OCI-LY7 (cell line): Measurements from ENCODE around the gene TTC13. TPM values are rescaled to one million over a fixed set of nuclear protein-coding genes. Genes with fewer than 3 reads are reported as not detected.

Source experiments
- BruUV-seq: library from RNA; stranded (reverse); fragments of 400-500 nt; replicated peaks from 2 replicates; lab custom pipeline; 2021; lab: Mats Ljungman, UMichigan
- CTCF ChIA-PET: fragments of 300-600 bp; sonication (Branson Sonifier 250); formaldehyde crosslinking; loops from one replicate; lab custom pipeline; 2022; ENCODE audit warnings: antibody characterized with exemption; ENCODE audit not compliant: unreplicated experiment; lab: Charles Lee
- POLR2A ChIA-PET: fragments of 300-600 bp; sonication (Branson Sonifier 250); formaldehyde crosslinking; loops from one replicate; lab custom pipeline; 2022; ENCODE audit warnings: antibody characterized with exemption; lab: Charles Lee
- DNase-seq: peaks from one replicate; pipeline ENCODE4 v3.0.0-alpha.2; 2015; ENCODE audit warnings: low spot score
- H2AFZ ChIP-seq: fragments of 200-600 bp; sonication (generic), shearing (Covaris generic); 2 replicates; pipeline ENCODE4 v1.6.1; 2014; ENCODE audit warnings: mild to moderate bottlenecking, antibody characterized with exemption, low read length, moderate library complexity
- H3K27ac ChIP-seq: fragments of 200-600 bp; sonication (generic); 2 replicates; pipeline ENCODE4 v1.5.1; 2014; ENCODE audit warnings: mixed run types, low read depth, mild to moderate bottlenecking, moderate library complexity, low read length, inconsistent platforms; ENCODE audit not compliant: poor library complexity, severe bottlenecking
- H3K36me3 ChIP-seq: fragments of 200-600 bp; sonication (generic); 2 replicates; pipeline ENCODE4 v1.6.1; 2014; ENCODE audit warnings: mild to moderate bottlenecking, antibody characterized with exemption, low read length, moderate library complexity, mixed read lengths; ENCODE audit not compliant: insufficient read depth
- H3K4me1 ChIP-seq: fragments of 200-600 bp; sonication (generic); 2 replicates; pipeline ENCODE4 v1.5.1; 2014; ENCODE audit warnings: mild to moderate bottlenecking, low read length; ENCODE audit not compliant: insufficient read depth, poor library complexity, severe bottlenecking
- H3K4me2 ChIP-seq: fragments of 200-600 bp; sonication (generic); 2 replicates; pipeline ENCODE4 v1.6.1; 2014; ENCODE audit warnings: mild to moderate bottlenecking, low read length
- H3K4me3 ChIP-seq: fragments of 200-600 bp; sonication (generic); 2 replicates; pipeline ENCODE4 v1.5.1; 2014; ENCODE audit warnings: mild to moderate bottlenecking, low read depth, low read length; ENCODE audit not compliant: poor library complexity, severe bottlenecking
- H3K79me2 ChIP-seq: fragments of 200-600 bp; sonication (generic); 2 replicates; pipeline ENCODE4 v1.6.1; 2016; ENCODE audit warnings: low read depth, mild to moderate bottlenecking, low read length, moderate library complexity, mixed read lengths; ENCODE audit not compliant: insufficient read depth
- H3K9me2 ChIP-seq: fragments of 200-600 bp; sonication (generic); 2 replicates; pipeline ENCODE4 v1.6.1; 2016; ENCODE audit warnings: mild to moderate bottlenecking, low read length, mixed read lengths; ENCODE audit not compliant: insufficient read depth
- H3K9me3 ChIP-seq: fragments of 200-600 bp; sonication (generic); 2 replicates; pipeline ENCODE4 v1.6.1; 2014; ENCODE audit warnings: mild to moderate bottlenecking, mixed run types, low read length, mixed read lengths
- H4K20me1 ChIP-seq: fragments of 200-600 bp; sonication (generic); 2 replicates; pipeline ENCODE4 v1.6.1; 2014; ENCODE audit warnings: mild to moderate bottlenecking, antibody characterized with exemption, low read length, moderate library complexity, mixed read lengths; ENCODE audit not compliant: insufficient read depth
- EZH2phosphoT487 ChIP-seq: fragments of 200-600 bp; sonication (generic); IDR thresholded peaks from 2 replicates; pipeline ENCODE4 v1.6.1; 2018; ENCODE audit warnings: low read depth, borderline replicate concordance, mild to moderate bottlenecking, mixed run types, antibody characterized with exemption, low read length, moderate library complexity, mixed read lengths
- intact Hi-C: fragments of 100-400 bp; cut with micrococcal nuclease; formaldehyde crosslinking; loops from one replicate; pipeline ENCODE4 v1.10.0; 2022; ENCODE audit not compliant: unreplicated experiment
- total RNA-seq, 2 experiments: library from RNA; depleted of rRNA in 1 of 2; stranded (reverse); fragments of >200 nt in 1 of 2; shearing (Covaris generic) in 1 of 2; gene quantifications; 2 replicates each; pipeline ENCODE4 v1.2.3, GENCODE V29; 2014 to 2022
- TF ChIP-seq, protein P1 (sequence below): fragments of 200-600 bp; sonication (generic); conservative IDR thresholded peaks from 2 replicates; pipeline ENCODE4 v1.5.1; 2014; ENCODE audit warnings: mild to moderate bottlenecking, antibody characterized with exemption, low read length, moderate library complexity, mixed read lengths

TTC13 gene
- total RNA-seq, 2 experiments from 2014 or later: 15.4 to 27.2 TPM

DNA sequence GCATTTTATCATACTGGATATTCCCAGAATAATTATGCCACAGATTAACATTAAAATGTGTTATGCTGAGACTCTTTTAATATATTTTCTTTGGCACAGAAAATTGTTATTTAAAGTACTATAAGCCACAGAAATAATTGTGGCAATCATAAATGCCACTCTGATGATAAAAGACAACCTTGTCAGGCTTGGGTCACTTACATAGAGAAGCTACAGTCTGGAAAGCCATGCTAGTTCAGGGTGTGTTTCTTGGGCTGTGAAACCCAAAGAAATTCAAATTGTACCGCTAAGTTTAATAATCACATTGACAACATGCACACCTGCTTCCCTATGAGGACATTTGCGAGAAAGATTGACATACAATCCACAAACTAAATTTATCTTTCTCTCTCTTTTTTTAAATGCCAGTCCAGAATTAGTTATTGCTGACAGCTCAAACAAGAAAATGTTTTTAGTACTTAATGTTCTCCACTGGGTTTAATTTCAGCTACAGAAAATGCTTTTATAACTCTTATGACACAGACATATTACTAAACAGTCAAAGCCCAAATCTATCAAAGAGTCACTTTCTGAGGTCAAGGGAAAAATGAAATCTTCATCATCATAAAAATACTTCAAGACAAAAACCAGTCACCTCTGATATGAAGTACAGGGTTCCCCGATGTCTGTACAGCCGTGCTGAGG, 38.7 kb downstream of the TTC13 start:
- no peaks in the 10 kb centered on the region for H3K79me2 ChIP-seq
- H3K9me2 ChIP-seq: no peaks in the 10 kb centered on the region
- TF ChIP-seq EZH2phosphoT487: no peak
- TF ChIP-seq, protein P1, sequence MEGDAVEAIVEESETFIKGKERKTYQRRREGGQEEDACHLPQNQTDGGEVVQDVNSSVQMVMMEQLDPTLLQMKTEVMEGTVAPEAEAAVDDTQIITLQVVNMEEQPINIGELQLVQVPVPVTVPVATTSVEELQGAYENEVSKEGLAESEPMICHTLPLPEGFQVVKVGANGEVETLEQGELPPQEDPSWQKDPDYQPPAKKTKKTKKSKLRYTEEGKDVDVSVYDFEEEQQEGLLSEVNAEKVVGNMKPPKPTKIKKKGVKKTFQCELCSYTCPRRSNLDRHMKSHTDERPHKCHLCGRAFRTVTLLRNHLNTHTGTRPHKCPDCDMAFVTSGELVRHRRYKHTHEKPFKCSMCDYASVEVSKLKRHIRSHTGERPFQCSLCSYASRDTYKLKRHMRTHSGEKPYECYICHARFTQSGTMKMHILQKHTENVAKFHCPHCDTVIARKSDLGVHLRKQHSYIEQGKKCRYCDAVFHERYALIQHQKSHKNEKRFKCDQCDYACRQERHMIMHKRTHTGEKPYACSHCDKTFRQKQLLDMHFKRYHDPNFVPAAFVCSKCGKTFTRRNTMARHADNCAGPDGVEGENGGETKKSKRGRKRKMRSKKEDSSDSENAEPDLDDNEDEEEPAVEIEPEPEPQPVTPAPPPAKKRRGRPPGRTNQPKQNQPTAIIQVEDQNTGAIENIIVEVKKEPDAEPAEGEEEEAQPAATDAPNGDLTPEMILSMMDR: no peak
- H4K20me1 ChIP-seq: no peaks in the 10 kb centered on the region; the same call in 1 of the 2 replicates
- no peaks in the 10 kb centered on the region for H3K4me1 ChIP-seq
- H3K36me3 ChIP-seq: peaks cover 14% of the 10 kb centered on the region
- no peaks in the 10 kb centered on the region for H3K9me3 ChIP-seq
- intact Hi-C loops: no loop called here
- no TSS peak for BruUV-seq
- ChIA-PET CTCF (interaction anchor here (0.6 kb wide), 1 partner anchor 11 kb away, joined by 3 read pairs; no protein-coding TSS in a partner anchor), POLR2A (interaction anchor here (0.7 to 1.1 kb wide), 2 partner anchors 18 to 468 kb away, joined by 3 read pairs; no protein-coding TSS in a partner anchor)
- no peak overlapping the region for H3K4me2 ChIP-seq
- H3K27ac ChIP-seq: no peak overlapping the region
- H3K4me3 ChIP-seq: no peak overlapping the region
- DNase-seq: no peak
- no peak overlapping the region for H2AFZ ChIP-seq

GRCh38 chr1:230938924-230939368, 39.7 kb downstream of the TTC13 start:
- Histone ChIP-seq H3K27ac (no peak overlapping the region), H3K79me2 (no peaks in the 10 kb centered on the region), H3K9me3 (no peaks in the 10 kb centered on the region), H3K9me2 (no peaks in the 10 kb centered on the region), H4K20me1 (no peaks in the 10 kb centered on the region; the same call in 1 of the 2 replicates), H3K36me3 (peaks cover 8% of the 10 kb centered on the region; the same call in 1 of the 2 replicates), H3K4me1 (no peaks in the 10 kb centered on the region), H2AFZ (no peak overlapping the region), H3K4me2 (no peak overlapping the region), H3K4me3 (no peak overlapping the region)
- intact Hi-C loops: no loop called here
- ChIA-PET POLR2A (interaction anchor here (1.1 kb wide), 2 partner anchors 14 to 19 kb away, joined by 3 to 4 read pairs; no protein-coding TSS in a partner anchor), CTCF (no interaction called here)
- TF ChIP-seq EZH2phosphoT487: no peak
- TF ChIP-seq, protein P1: no peak
- DNase-seq: no peak
- no TSS peak for BruUV-seq

GRCh38 chr1:230937371-230937770, 41.3 kb downstream of the TTC13 start:
- Histone ChIP-seq H3K79me2 (no peaks in the 10 kb centered on the region), H3K9me2 (no peaks in the 10 kb centered on the region), H2AFZ (no peak overlapping the region), H3K4me2 (no peak overlapping the region), H3K4me3 (no peak overlapping the region), H3K9me3 (no peaks in the 10 kb centered on the region), H3K27ac (no peak overlapping the region), H3K4me1 (no peaks in the 10 kb centered on the region), H4K20me1 (no peaks in the 10 kb centered on the region; the same call in 1 of the 2 replicates), H3K36me3 (no peaks in the 10 kb centered on the region)
- no peak for DNase-seq
- ChIA-PET CTCF (no interaction called here), POLR2A (interaction anchor here (0.7 to 0.9 kb wide), 2 partner anchors 21 to 36 kb away, joined by 3 read pairs; no protein-coding TSS in a partner anchor)
- TF ChIP-seq, protein P1: no peak
- TF ChIP-seq EZH2phosphoT487: no peak
- intact Hi-C loops: no loop called here
- BruUV-seq: no TSS peak
